Nephron (organoid): ENCODE data around the gene ZSCAN2.

Experiments used
- H3K27ac Mint-ChIP-seq, 3 experiments: 2 replicates each; pipeline ENCODE4 v1.8.0; 2020; ENCODE audit warnings: mixed read lengths in 3 of 3, mild to moderate bottlenecking in 2 of 3, moderate library complexity in 1 of 3
- H3K27me3 Mint-ChIP-seq: 2 replicates; pipeline ENCODE4 v1.8.0; 2021; ENCODE audit warnings: low read depth, mild to moderate bottlenecking, moderate library complexity, mixed read lengths
- H3K36me3 Mint-ChIP-seq: 2 replicates; pipeline ENCODE4 v1.8.0; 2020; ENCODE audit warnings: low read depth, mixed read lengths
- H3K4me1 Mint-ChIP-seq: 2 replicates; pipeline ENCODE4 v1.8.0; 2020; ENCODE audit warnings: mixed read lengths
- H3K4me3 Mint-ChIP-seq, 3 experiments: 2 replicates each; pipeline ENCODE4 v1.8.0; 2020; ENCODE audit warnings: mild to moderate bottlenecking in 3 of 3, mixed read lengths in 3 of 3, moderate library complexity in 2 of 3
- H3K9me3 Mint-ChIP-seq: 2 replicates; pipeline ENCODE4 v1.8.0; 2020; ENCODE audit warnings: mixed read lengths
- TF ChIP-seq, protein P1 (sequence below), 3 experiments: fragments of 200-600 bp; sonication (generic); IDR thresholded peaks; one replicate each; pipeline ENCODE4 v1.5.0; 2021; ENCODE audit warnings: antibody characterized with exemption in 3 of 3; ENCODE audit not compliant: unreplicated experiment in 3 of 3

Gene ZSCAN2

GRCh38 chr15:84625123-84625522, 24.3 kb downstream of the ZSCAN2 start:
- Mint-ChIP-seq H3K4me1 (no peaks in the 10 kb centered on the region), H3K27ac (no peak overlapping the region), H3K9me3 (peaks cover 35% of the 10 kb centered on the region), H3K27me3 (no peaks in the 10 kb centered on the region), H3K36me3 (peaks cover 67% of the 10 kb centered on the region), H3K4me3 (no peak overlapping the region)
- TF ChIP-seq, protein P1, sequence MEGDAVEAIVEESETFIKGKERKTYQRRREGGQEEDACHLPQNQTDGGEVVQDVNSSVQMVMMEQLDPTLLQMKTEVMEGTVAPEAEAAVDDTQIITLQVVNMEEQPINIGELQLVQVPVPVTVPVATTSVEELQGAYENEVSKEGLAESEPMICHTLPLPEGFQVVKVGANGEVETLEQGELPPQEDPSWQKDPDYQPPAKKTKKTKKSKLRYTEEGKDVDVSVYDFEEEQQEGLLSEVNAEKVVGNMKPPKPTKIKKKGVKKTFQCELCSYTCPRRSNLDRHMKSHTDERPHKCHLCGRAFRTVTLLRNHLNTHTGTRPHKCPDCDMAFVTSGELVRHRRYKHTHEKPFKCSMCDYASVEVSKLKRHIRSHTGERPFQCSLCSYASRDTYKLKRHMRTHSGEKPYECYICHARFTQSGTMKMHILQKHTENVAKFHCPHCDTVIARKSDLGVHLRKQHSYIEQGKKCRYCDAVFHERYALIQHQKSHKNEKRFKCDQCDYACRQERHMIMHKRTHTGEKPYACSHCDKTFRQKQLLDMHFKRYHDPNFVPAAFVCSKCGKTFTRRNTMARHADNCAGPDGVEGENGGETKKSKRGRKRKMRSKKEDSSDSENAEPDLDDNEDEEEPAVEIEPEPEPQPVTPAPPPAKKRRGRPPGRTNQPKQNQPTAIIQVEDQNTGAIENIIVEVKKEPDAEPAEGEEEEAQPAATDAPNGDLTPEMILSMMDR (IDR thresholded peaks at IDR 0.05; ENCODE audit: unreplicated experiment in 3 of 3), result no peak

DNA sequence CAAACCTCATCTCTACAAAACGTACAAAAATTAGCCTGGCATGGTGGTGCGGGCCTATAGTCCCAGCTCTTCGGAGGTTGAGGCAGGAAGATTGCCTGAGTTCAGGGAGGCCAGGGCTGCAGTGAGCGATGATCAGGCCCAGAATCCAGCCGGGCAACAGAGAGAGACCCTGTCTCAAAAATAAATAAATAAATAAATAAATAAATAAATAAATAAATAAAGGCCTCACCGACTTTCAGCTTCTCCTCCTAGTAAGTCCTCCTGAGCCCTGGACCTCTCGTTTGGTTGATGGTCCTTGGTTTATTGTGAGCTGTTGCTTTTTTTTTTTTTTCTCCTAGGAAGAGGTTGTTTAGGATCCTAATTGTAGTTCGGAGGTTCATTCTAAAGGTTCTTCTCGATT, 28.2 kb downstream of the ZSCAN2 start:
- TF ChIP-seq, protein P1 (IDR thresholded peaks at IDR 0.05; ENCODE audit: unreplicated experiment in 3 of 3), result no peak
- peak overlapping the region in 2 of 3 experiments; percentile 30 to 35 for H3K4me3 Mint-ChIP-seq
- H3K4me1 Mint-ChIP-seq, result peaks cover 20% of the 10 kb centered on the region
- H3K27ac Mint-ChIP-seq, result no peak overlapping the region
- H3K27me3 Mint-ChIP-seq, result no peaks in the 10 kb centered on the region
- peaks cover 10% of the 10 kb centered on the region for H3K9me3 Mint-ChIP-seq
- H3K36me3 Mint-ChIP-seq, result peaks cover 31% of the 10 kb centered on the region

DNA sequence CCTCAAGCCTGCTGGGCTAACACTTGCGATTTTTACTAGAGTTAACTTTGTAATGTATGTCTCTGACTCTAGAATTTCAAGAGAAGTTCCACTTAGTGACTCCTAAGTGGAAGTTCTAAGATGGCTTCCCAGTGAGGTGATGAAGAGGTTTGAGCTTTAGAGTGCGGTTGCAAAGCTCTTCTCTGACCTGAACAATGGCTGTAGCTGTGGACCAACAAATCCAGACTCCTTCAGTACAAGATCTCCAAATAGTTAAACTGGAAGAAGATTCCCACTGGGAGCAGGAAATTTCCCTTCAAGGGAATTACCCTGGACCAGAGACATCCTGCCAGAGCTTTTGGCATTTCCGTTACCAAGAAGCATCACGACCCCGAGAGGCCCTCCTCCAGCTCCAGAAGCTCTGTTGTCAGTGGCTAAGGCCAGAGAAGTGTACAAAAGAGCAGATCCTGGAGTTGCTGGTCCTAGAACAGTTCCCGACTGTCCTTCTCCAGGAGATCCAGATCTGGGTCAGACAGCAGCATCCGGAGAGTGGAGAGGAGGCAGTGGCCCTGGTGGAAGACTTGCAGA, 31.0 kb downstream of the ZSCAN2 start:
- Mint-ChIP-seq H3K27me3 (peaks cover 6% of the 10 kb centered on the region), H3K9me3 (no peaks in the 10 kb centered on the region), H3K27ac (peak overlapping the region; percentile 89 to 92 (median 90)), H3K4me3 (peak overlapping the region; percentile 91 to 93 (median 93)), H3K36me3 (peaks cover 19% of the 10 kb centered on the region), H3K4me1 (peaks cover 34% of the 10 kb centered on the region)
- TF ChIP-seq, protein P1 (IDR thresholded peaks at IDR 0.05; ENCODE audit: unreplicated experiment in 3 of 3), result no peak

- Mint-ChIP-seq H3K27ac (peak overlapping the region; percentile 79 to 88 (median 84)), H3K27me3 (peaks cover 6% of the 10 kb centered on the region), H3K4me1 (peaks cover 34% of the 10 kb centered on the region), H3K36me3 (peaks cover 27% of the 10 kb centered on the region), H3K4me3 (peak overlapping the region; percentile 92 to 97 (median 93)), H3K9me3 (no peaks in the 10 kb centered on the region)
- TF ChIP-seq, protein P1 (IDR thresholded peaks at IDR 0.05; ENCODE audit: unreplicated experiment in 3 of 3), result no peak
Observed at GRCh38 chr15:84633311-84634227, 32.8 kb downstream of the ZSCAN2 start.

DNA sequence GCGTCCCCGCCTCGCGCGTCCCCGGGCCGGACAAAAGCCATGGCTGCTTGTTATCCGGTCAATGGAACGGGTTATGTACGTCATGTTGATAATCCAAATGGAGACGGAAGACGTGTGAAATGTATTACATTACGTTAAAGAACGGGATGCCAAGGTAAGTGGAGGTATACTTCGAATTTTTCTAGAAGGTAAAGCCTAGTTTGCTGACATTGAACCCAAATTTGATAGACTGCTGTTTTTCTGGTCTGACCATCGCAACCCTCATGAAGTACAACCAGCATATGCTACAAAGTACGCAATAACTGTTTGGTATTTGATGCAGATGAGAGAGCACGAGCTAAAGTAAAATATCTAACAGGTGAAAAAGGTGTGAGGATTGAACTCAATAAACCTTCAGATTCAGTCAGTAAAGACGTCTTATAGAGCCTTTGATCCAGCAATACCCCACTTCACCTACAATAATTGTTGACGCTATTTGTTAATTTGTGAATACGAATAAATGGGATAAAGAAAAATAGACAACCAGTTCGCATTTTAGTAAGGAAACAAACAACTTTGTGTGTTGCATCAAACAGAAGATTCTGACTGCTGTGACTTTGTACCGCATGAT, 33.5 kb downstream of the ZSCAN2 start:
- H3K4me3 Mint-ChIP-seq, result peak overlapping the region; percentile 74 to 78 (median 77)
- H3K4me1 Mint-ChIP-seq, result peaks cover 34% of the 10 kb centered on the region
- TF ChIP-seq, protein P1 (IDR thresholded peaks at IDR 0.05; ENCODE audit: unreplicated experiment in 3 of 3), result no peak
- peak overlapping the region in 1 of 3 experiments; percentile 53 for H3K27ac Mint-ChIP-seq
- peaks cover 6% of the 10 kb centered on the region for H3K27me3 Mint-ChIP-seq
- H3K36me3 Mint-ChIP-seq, result peaks cover 32% of the 10 kb centered on the region
- no peaks in the 10 kb centered on the region for H3K9me3 Mint-ChIP-seq
